ENCODE data around the gene PNKP.

Gene PNKP

DNA sequence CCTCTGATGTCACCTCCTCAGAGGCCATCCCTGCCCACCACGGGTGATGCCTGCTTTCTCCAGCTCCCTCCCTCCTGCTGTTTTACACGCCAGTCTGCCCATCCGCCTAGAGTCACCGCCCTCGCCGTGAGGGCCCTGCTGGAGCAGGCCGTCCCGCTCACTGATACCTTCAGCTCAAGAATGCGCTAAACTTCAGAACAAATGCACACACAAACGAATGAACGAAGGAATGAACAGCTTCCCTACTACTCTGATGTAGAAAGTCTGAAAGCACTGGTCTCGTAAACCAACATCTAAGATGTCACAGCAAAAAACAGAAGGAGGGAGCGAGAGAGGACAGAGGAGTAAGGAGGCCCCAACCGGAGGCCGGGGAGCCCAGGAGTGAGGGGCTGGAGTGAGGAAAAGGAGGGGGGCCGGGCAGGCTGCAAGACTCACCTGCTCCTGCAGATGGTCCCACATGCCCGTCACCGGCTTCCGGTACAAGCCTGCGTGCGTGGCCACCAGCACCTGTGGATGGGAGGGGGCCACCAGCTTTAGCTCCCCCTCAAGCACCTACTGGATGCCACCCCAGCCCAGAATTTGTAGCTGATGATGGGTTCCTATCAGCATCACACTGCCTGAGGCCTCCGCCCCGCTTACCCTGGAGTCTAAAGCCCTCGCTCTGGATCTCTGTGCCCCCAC is 4.0 kb downstream of the PNKP start:
- in situ Hi-C loops (cut with HindIII; ENCODE audit: low pct_ligation_motif_present, low pct_unique_long_range_greater_than_20kb, low sequenced_read_pairs): no loop called here
- DNase-seq: no peak

DNA sequence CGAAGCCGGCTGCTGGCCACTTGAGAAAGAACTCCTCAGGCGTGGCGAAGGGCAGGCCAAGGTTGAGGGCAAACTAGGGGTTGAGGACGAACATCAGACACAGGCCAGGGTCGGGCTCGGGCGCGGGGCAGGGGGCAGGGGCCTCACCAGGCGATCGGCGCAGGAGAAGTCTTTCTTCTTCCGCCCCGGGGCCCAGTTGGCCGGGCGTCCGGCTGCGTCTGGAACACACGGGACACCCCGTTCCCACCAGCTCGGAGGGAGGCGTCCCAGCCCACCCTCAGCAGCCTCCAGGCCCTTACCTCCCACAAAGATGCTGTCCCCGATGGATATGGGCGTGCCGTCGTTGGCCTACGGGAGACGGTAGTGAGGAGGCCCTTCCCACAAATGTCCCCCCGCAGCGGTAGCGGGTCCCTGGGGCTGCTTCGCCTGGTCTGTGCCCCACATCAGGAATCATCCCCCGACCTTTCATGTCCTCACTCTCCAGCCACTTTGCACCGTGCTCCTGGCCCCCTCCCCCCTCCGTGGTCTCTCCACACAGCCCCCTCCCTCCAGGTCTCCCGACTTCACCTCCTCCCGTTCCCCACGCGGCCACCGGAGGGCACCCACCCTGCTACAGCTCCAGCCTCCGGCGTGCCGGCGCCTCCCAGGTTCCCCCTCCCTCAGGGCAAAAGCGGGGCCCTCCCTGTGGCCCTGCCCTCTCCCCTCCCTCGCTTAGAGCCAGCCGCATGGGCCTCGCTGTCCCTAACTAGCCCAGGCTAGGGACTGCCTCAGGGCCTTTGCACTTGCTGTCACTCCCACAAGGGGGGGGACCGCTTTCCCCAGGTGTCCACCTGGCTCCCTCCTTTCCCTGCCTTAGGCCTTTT is 4.8 kb downstream of the PNKP start:
- in situ Hi-C loops (cut with HindIII; ENCODE audit: low pct_ligation_motif_present, low pct_unique_long_range_greater_than_20kb, low sequenced_read_pairs): no loop called here
- DNase-seq: no peak

DNA sequence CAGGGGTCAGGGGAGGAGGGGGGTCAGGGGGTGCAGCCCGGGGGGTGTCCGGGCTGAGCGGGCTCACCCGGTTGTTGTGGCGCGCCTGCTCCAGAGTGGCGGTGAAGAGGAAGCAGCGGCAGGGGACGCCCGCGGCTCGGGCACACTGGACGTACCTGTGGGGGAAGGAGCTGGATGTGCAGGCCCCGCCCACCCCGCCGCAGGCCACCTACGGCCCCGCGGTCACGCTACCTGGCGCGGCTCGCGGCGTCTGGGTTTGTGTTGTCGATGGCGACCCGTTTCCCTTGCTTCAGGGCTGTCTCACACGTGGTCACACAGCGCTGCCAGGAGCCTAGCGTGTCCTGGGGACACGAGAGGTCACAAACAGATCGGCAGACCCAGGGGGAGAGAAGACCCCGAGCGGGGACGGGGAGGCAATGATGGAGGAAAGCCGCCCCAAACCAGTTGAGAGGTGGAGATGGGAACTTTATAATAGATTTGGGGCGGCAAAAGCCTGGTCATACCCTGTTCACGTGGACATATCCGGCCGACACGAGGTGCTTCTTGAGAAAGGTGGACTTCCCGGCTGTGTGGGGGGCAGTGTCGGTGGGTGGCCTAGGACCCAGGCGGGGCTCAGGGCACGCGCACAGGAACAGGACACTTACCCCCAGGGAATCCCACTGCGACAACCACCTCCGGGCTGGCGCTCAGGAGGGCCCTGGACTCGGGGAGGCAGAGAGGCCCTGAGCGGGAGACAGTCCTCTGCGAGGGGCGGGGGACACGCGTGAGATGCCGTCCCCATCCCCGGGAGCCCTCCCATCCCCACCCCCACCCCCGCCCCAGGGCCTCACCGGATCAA is 5.6 kb downstream of the PNKP start:
- DNase-seq: no peak
- in situ Hi-C loops (cut with HindIII; ENCODE audit: low pct_ligation_motif_present, low pct_unique_long_range_greater_than_20kb, low sequenced_read_pairs): no loop called here

DNA sequence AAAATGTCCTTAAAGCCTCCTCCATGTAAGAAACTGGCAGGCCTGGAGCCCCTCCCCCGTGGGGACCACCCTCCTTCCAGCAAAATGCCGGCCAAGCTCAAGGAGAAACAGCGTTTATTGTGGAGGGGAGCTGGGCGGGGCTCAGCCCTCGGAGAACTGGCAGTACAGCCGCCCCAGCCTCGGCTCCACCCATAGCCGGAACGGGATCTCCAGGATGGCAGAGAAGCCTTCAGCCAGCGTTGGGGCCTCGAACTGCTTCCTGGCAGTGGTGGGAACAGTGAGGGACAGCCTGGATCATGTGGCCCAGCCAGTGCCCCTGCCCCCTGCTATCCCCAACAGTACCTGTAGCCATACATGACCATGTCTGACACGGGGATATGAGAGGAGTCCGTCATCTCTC is 6.3 kb downstream of the PNKP start:
- DNase-seq: no peak

DNA sequence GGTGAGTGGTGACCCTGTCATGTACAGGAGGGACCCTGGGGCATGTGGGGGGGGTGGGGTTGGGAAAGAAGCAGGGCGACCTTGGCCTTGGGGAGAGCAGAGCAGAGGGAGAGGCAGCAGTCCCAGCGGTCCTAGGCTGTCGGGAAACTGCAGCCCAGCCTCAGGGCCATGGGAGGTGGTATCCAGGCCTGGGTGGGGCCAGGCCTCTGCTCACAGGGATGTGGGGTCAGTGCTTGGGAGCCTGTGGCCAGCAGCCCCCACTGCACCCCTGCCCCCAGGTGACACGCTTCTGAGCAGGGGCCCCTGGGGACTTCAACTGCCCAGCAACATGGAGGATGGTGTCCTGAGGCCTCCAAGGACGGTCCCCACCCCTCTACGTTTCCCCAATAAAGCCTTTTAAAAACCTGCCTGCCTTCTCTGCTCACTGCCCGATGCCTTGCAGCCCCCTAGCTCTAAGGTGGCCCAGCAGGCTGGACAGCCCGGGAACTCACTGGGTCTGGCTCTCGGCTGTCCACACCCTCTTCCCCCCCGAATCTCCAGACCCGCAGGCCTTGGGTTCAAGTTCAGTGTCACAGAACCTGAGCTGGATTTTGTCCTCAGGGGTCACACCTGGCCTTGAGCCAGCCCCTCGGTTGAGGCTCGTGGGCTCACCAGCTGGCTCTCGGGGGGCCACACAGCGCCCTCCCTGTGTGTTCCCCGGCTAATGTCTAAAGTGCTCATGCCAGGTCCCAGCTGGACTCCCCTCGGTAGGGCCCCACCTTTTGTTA is 6.9 kb downstream of the PNKP start:
- no peak for DNase-seq
- in situ Hi-C loops (cut with HindIII; ENCODE audit: low pct_ligation_motif_present, low pct_unique_long_range_greater_than_20kb, low sequenced_read_pairs): no loop called here

More for the DNA sequence above, 6.3 kb downstream of the PNKP start:
- in situ Hi-C loops (cut with HindIII; ENCODE audit: low pct_ligation_motif_present, low pct_unique_long_range_greater_than_20kb, low sequenced_read_pairs): no loop called here

DNA sequence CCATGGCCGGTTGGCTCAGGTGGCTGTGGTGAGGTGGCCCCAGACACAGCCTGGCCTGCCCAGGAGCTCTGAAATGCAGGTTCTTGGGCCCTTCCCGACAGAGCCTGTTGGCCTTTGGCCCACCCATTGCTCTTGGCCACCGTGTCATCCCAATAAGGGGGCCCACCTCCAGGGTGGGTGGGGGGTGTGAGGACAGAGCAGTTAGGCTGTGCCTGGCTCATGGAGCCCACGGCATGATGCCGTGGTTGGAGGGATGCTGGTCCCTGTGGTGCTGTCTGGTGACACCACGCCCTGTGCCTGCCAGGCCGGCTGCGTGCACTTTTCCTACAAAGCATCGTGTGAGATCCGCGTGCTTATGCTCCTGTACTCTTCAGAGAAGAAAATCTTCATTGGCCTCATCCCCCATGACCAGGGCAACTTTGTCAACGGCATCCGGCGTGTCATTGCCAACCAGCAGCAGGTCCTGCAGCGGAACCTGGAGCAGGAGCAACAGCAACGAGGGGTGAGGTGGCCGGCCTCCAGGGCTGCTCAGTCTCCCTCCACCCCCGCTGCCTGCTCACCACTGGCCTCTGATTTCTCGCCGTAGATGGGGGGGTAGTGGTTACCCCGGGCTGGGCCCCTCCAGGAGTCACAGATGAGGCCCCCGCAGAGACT is 7.6 kb downstream of the PNKP start:
- in situ Hi-C loops (cut with HindIII; ENCODE audit: low pct_ligation_motif_present, low pct_unique_long_range_greater_than_20kb, low sequenced_read_pairs): no loop called here
- no peak for DNase-seq

DNA sequence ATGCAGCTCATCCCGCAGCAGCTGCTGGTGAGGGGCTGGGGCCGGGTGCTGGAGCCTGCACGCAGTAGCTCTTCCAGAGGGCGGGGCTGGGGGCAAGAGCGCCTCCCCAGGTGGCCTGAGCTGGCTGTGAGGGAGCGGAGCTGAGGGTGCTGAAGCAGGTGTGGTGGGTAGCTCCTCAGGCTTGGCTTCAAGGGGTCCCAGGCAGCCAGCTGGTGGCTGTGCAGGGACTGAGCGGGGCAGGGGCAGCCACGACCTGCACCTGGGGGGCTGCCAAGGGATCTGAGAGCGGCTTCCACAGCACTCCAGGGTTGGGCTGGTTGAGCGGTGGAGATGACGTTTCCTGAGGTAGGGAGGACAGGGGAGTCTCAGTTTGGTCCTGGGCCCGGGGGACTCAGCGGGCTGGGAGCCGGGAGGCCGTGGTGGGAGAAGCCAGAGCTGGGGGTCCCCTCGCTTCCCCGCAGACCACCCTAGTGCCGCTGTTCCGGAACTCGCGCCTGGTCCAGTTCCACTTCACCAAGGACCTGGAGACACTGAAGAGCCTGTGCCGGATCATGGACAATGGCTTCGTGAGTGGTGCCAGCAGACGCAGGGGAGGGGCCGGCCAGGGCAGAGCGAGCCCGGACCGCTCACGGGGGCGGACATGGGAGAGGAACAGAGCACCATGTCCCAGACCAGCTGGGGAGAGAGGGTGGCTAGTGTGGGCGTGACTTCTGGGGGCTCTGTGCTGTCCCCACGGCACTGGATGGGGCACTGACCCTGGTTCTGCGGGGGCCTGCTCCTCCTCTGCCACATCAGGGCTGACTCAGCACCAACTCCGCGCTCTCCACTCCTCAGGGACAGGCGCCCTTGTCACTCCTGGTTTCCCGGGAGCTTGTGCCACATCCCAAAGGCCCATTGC is 9.0 kb downstream of the PNKP start:
- in situ Hi-C loops (cut with HindIII; ENCODE audit: low pct_ligation_motif_present, low pct_unique_long_range_greater_than_20kb, low sequenced_read_pairs): no loop called here
- no peak for DNase-seq

DNA sequence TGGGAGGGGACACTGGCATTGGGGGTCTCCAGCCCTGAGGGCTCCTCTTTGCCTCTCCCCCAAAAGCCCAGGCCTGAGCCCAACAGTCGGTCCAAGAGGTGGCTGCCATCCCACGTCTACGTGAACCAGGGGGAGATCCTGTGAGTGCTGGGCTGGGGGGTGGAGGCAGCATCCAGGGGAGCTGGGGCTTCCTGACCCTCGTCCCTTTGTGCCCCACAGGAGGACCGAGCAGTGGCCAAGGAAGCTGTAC is 9.6 kb downstream of the PNKP start:
- DNase-seq: no peak
- in situ Hi-C loops (cut with HindIII; ENCODE audit: low pct_ligation_motif_present, low pct_unique_long_range_greater_than_20kb, low sequenced_read_pairs): no loop called here

DNA sequence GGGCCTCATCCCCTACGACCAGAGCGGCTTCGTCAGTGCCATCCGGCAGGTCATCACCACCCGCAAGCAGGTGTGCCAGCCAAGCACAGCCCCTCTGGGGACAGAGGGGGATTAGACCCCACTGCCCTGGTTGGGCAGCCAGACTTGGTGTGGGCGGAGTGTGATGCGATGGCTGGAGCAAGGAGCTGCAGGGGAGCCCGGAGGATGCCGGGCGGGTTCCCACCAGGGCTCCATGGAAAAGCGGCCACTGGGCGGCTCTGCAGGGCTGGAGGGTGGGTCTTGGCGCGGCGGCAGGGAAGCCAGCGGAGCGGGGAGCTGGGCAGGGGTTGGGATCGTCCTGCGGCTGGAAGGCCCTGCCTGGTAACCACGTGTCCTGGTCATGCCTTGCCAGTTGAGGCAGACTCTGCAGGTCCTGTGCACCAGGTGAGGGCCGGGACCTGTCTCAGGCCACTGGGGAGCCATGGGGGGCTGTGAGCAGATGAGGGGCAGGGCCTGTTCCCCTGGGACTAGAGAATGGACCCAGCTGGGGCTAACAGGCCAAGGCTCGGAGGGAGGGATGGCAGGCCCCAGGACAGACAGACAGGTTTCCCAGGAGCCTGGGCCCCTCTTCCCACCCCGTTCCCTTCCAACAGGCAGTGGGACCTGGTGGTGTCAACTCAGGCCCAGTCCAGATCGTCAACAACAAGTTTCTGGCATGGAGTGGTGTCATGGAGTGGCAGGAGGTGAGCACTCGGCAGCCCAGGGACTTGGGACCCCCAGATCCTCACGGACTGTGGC is 10.1 kb downstream of the PNKP start:
- in situ Hi-C loops (cut with HindIII; ENCODE audit: low pct_ligation_motif_present, low pct_unique_long_range_greater_than_20kb, low sequenced_read_pairs): no loop called here
- DNase-seq: no peak

DNA sequence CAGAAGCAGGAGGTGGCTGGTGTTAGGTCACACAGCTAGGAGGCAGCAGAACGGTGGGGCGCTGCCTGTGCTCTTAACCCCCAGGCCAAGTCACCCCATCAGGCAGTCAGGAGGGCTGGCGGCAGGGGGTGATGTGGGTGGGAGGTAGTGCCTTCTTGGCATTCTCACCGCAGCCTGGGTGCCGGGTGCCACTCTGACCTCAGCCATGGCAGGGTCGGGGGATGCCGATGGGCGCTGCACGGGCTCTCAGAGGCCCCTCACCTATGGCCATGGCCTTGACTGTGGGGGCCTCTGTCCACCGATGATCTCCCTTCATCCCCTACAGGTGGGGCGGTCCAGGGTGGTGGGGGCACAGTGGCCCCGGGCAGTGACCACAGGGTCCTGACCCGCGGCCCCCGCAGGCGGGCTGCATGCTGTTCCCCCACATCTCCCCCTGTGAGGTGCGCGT is 10.8 kb downstream of the PNKP start:
- DNase-seq: no peak
- in situ Hi-C loops (cut with HindIII; ENCODE audit: low pct_ligation_motif_present, low pct_unique_long_range_greater_than_20kb, low sequenced_read_pairs): no loop called here

DNA sequence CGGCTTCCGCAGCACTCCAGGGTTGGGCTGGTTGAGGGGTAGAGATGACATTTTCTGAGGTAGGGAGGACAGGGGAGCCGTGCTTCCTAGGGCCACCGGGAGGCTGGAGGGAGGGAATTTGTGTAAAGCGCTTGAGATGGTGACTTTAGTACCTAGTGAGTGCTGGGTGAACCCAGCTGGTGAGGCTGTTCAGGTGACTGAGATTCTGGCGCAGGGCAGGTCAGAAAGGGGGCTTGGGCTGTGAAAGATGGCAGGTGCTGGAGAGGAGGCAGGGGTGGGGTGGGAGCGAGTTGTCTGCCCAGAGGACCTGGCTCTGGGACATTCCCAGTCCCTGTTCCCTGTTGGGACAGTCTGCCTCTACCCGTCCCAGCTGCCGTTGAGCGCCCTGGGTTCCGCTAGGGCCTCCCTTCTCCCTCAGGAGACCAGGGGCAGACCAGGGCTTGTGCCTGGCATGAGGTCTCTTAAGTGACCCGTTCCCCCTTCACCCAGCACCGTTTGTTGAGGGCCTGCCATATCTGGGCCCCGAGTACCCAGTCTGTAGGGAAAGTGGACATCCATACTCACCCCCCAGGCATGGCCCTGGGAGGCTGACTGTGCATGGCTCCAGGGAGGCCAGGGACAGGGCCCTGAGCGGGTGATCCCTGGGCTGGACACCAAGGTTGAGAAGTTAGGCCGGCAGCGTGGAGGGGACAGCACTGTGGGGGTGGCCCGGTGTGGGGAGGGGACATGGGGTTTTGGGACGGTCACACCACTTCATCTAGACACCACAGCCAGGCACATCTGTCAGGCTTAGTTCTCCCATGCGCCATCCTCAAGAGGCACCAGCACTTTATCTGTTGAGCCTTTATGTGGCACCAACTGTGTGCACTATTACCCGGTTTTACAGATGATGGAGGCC is 11.5 kb downstream of the PNKP start:
- DNase-seq: no peak
- in situ Hi-C loops (cut with HindIII; ENCODE audit: low pct_ligation_motif_present, low pct_unique_long_range_greater_than_20kb, low sequenced_read_pairs): no loop called here

DNA sequence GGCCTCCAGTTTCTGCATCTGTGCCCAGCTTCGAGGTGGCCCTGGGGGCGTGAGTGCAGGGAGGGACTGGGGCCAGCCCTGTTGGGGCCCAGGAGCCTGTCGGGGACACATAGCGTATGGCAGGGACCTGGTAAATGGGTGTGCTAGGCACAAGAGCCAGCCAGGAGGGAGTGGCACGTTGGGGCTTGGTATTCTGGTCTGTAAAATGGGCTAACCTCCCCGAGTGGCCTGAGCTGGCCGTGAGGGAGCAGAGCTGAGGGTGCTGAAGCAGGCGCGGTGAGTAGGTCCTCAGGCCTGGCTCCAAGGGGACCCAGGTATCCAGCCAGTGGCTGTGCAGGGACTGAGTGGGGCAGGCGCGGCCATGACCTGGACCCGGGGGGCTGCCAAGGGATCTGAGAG is 12.1 kb downstream of the PNKP start:
- in situ Hi-C loops (cut with HindIII; ENCODE audit: low pct_ligation_motif_present, low pct_unique_long_range_greater_than_20kb, low sequenced_read_pairs): no loop called here
- no peak for DNase-seq

DNA sequence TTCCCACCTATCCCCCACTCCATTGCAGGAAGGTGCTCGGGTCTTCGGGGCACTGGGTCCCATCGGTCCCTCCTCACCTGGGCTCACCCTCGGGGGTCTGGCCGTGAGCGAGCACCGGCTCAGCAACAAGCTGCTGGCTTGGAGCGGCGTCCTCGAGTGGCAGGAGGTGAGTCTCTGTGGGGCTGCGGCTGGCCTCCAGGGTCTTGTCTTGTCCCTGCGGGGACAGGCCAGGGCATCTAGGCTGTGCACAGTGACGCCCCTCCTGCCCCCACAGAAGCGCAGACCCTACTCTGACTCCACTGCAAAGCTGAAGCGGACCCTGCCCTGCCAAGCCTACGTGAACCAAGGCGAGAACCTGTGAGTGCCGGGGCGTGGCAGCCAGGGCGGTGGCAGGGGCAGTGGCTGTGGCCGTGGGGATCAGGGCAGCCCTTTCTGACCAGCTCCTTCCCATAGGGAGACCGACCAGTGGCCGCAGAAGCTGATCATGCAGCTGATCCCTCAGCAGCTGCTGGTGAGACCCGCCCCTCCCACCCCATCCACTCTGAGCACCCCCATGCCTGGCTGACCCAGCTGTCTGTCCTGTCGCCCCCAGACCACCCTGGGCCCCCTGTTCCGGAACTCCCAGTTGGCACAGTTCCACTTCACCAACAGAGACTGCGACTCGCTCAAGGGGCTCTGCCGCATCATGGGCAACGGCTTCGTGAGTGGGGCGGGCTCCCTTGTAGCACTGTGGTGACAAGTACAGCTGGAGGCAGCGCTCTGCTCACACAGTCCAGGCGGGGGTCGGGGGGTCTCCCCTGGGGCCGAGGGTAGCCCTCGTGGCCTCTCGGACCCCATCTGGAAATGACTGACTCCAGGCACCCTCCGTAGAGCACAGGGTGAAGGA is 12.8 kb downstream of the PNKP start:
- in situ Hi-C loops (cut with HindIII; ENCODE audit: low pct_ligation_motif_present, low pct_unique_long_range_greater_than_20kb, low sequenced_read_pairs): no loop called here
- DNase-seq: no peak

DNA sequence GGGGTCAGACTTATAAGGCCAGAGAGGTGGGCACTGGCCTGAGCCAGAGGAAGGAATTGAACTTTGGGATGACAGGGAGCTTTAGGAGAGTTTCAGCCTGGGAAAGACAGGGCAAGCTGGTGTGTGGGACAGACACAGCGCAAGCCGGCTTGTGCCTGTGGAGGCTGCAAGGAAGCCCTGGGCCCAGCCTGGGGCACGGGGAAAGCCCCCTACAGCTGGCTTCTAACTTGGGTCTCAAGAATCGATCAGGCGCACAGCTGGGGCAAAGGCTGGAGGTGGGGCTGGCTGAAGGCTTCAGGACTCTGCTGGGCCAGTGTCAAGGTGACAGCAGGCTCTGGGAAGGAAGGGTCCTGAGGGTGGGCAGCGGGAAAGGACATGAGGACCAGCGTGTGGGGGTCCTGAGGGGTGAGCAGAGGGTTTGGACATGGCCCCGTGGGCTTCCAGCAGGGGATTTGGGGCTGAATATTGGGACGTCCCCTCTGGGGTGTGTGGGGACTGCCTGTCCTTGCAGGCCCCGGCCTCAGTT is 13.5 kb downstream of the PNKP start:
- no peak for DNase-seq
- in situ Hi-C loops (cut with HindIII; ENCODE audit: low pct_ligation_motif_present, low pct_unique_long_range_greater_than_20kb, low sequenced_read_pairs): no loop called here

DNA sequence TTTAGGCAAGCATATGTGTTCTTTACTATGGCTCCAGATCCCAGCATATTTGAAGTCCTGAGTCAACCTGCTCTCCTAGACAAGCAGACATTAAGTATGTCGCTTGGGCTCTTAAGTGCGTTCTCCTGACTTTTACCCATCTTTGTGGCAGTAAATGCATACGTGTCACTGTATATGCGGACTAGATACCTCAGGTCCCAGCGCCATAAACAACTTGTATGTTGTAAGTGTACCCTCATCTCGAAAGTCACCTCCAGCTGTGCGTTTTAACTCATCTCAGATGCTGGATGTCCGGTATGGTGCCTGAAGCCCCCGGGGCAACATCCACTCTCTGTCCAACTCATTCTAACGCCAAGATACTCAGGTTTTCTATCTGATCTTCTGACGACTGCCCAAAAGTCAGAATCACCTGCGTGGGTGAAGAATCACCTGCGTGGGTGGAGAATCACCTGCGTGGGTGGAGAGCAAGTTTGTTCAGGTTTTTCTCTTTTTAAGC is 14.7 kb downstream of the PNKP start:
- no peak for DNase-seq
- in situ Hi-C loops (cut with HindIII; ENCODE audit: low pct_ligation_motif_present, low pct_unique_long_range_greater_than_20kb, low sequenced_read_pairs): no loop called here
